Neural cell (in vitro differentiated cells): ENCODE measurements around the gene PNPLA6. TPM values are rescaled to one million over a fixed set of nuclear protein-coding genes. Genes with fewer than 3 reads are reported as not detected.

ENCODE experiments used
- H2AFZ ChIP-seq: fragments of 200-600, 300-800 bp; sonication (generic), shearing (Covaris generic); 2 replicates; pipeline ENCODE4 v1.6.0; 2014; ENCODE audit warnings: low read depth, mild to moderate bottlenecking, antibody characterized with exemption, low read length, moderate library complexity
- H3F3A ChIP-seq: fragments of 200-600 bp; shearing (Covaris generic); 2 replicates; pipeline ENCODE4 v1.6.1; 2016; ENCODE audit warnings: mild to moderate bottlenecking, moderate library complexity, mixed read lengths, antibody characterized with exemption, low read length; ENCODE audit not compliant: insufficient read depth, poor library complexity, severe bottlenecking
- H3K27ac ChIP-seq: fragments of 200-600, 300-800 bp; sonication (generic), shearing (Covaris generic); 2 replicates; pipeline ENCODE4 v1.5.1; 2014; ENCODE audit warnings: mild to moderate bottlenecking, low read length, moderate library complexity
- H3K27me3 ChIP-seq: fragments of 300-800, 200-600 bp; sonication (generic), shearing (Covaris generic); 2 replicates; pipeline ENCODE4 v1.6.0; 2014; ENCODE audit warnings: mild to moderate bottlenecking, low read depth, low read length, moderate library complexity; ENCODE audit not compliant: insufficient read depth
- H3K36me3 ChIP-seq: fragments of 300-800, 200-600 bp; sonication (generic), shearing (Covaris generic); 2 replicates; pipeline ENCODE4 v1.5.1; 2014; ENCODE audit warnings: mild to moderate bottlenecking, antibody characterized with exemption, low read length, moderate library complexity; ENCODE audit not compliant: insufficient read depth
- H3K4me2 ChIP-seq: fragments of 300-800, 200-600 bp; sonication (generic), shearing (Covaris generic); 2 replicates; pipeline ENCODE4 v1.6.0; 2014; ENCODE audit warnings: mild to moderate bottlenecking, low read length
- H3K4me3 ChIP-seq: fragments of 300-800, 200-600 bp; sonication (generic), shearing (Covaris generic); 2 replicates; pipeline ENCODE4 v1.5.1; 2014; ENCODE audit warnings: mild to moderate bottlenecking, low read length, moderate library complexity
- H3K79me2 ChIP-seq: fragments of 200-600 bp; shearing (Covaris generic); replicated peaks from 2 replicates; pipeline ENCODE4 v1.6.0; 2014; ENCODE audit warnings: mild to moderate bottlenecking, low read length, moderate library complexity; ENCODE audit not compliant: insufficient read depth
- H3K9ac ChIP-seq: fragments of 300-800, 200-600 bp; sonication (generic), shearing (Covaris generic); 2 replicates; pipeline ENCODE4 v1.6.1; 2016; ENCODE audit warnings: mild to moderate bottlenecking, low read length, mixed read lengths
- H3K9me2 ChIP-seq: fragments of 200-600 bp; shearing (Covaris generic); 2 replicates; pipeline ENCODE4 v1.6.1; 2016; ENCODE audit warnings: mild to moderate bottlenecking, low read length, mixed read lengths; ENCODE audit not compliant: insufficient read depth
- H3K9me3 ChIP-seq: fragments of 200-600, 300-800 bp; sonication (generic), shearing (Covaris generic); 2 replicates; pipeline ENCODE4 v1.6.1; 2016; ENCODE audit warnings: mild to moderate bottlenecking, mixed run types, low read length, moderate library complexity, mixed read lengths
- H4K20me1 ChIP-seq: fragments of 200-600 bp; shearing (Covaris generic); 2 replicates; pipeline ENCODE4 v1.6.1; 2016; ENCODE audit warnings: mild to moderate bottlenecking, mixed run types; ENCODE audit not compliant: insufficient read depth
- EP300 ChIP-seq: fragments of 450-650 bp; conservative IDR thresholded peaks from 2 replicates; pipeline ENCODE4 v1.6.1; 2014; ENCODE audit warnings: antibody characterized with exemption, mild to moderate bottlenecking, moderate library complexity; ENCODE audit not compliant: poor library complexity, severe bottlenecking
- EZH2 ChIP-seq: fragments of 200-600, 300-800 bp; shearing (Covaris generic), sonication (generic); IDR thresholded peaks from 2 replicates; pipeline ENCODE4 v1.6.1; 2014; ENCODE audit warnings: antibody characterized with exemption, low read length, borderline replicate concordance, mild to moderate bottlenecking; ENCODE audit not compliant: insufficient read depth, poor library complexity, severe bottlenecking
- MXI1 ChIP-seq: fragments of 450-650 bp; conservative IDR thresholded peaks from 2 replicates; pipeline ENCODE4 v1.6.1; 2014; ENCODE audit warnings: antibody characterized with exemption, mild to moderate bottlenecking; ENCODE audit not compliant: poor library complexity, severe bottlenecking
- POLR2AphosphoS5 ChIP-seq: IDR thresholded peaks from 2 replicates; pipeline ENCODE4 v1.6.1; 2012
- RAD21 ChIP-seq: fragments of 450-650 bp; conservative IDR thresholded peaks from 2 replicates; pipeline ENCODE4 v1.6.1; 2014; ENCODE audit warnings: antibody characterized with exemption, mild to moderate bottlenecking, moderate library complexity
- SMC3 ChIP-seq: fragments of 450-650 bp; conservative IDR thresholded peaks from 2 replicates; pipeline ENCODE4 v1.6.1; 2014; ENCODE audit warnings: antibody characterized with exemption, mild to moderate bottlenecking, moderate library complexity; ENCODE audit not compliant: poor library complexity
- TAF1 ChIP-seq: IDR thresholded peaks from 2 replicates; pipeline ENCODE4 v1.6.1; 2012; ENCODE audit warnings: low read depth
- polyA plus RNA-seq: library from polyadenylated mRNA; depleted of rRNA; stranded (reverse); fragments of >200 nt; gene quantifications from 2 replicates; pipeline ENCODE4 v1.2.3, GENCODE V29; 2014
- TF ChIP-seq, protein P1 (sequence below): fragments of 450-650 bp; IDR thresholded peaks from 2 replicates; pipeline ENCODE4 v1.5.1; 2014; ENCODE audit warnings: antibody characterized with exemption, mild to moderate bottlenecking, moderate library complexity; ENCODE audit not compliant: poor library complexity, severe bottlenecking
- TF ChIP-seq, protein P2 (sequence below): IDR thresholded peaks from 2 replicates; pipeline ENCODE4 v1.6.1; 2012; ENCODE audit warnings: borderline replicate concordance

Gene PNPLA6
- polyA plus RNA-seq, 1 donor from 2014 or later = 10.8 TPM

DNA sequence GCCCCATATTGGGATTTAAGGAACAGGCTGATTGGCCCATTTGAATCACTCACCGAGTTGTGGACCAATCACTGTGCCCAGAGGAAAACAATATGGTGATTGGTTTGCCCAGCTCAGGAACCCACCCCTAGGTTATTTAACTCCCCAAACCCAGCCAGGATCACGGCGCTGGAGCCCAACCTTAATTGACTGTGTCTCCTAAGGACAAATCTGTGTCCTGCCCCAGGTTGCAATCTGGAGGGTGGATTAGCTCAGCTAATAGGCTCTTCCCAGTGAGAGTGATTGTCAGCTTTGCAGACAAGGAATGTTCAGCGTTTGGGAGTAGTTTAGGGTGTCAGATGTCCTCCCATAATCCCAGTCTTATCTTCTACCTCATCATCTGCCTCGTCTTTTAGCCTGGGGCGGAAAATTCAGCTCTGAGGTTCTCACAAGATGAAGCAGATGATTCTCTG is 23.1 kb upstream of the PNPLA6 start:
- Histone ChIP-seq H3F3A (no peaks in the 10 kb centered on the region), H3K4me2 (no peak overlapping the region), H3K27me3 (no peaks in the 10 kb centered on the region), H3K9me2 (no peaks in the 10 kb centered on the region), H3K79me2 (peaks cover 19% of the 10 kb centered on the region), H3K36me3 (no peaks in the 10 kb centered on the region), H4K20me1 (no peaks in the 10 kb centered on the region), H3K27ac (no peak overlapping the region), H3K9me3 (no peaks in the 10 kb centered on the region), H2AFZ (no peak overlapping the region), H3K4me3 (no peak overlapping the region), H3K9ac (no peak overlapping the region)
- TF ChIP-seq EZH2 (no peak), SMC3 (no peak), RAD21 (no peak), MXI1 (no peak), TAF1 (no peak), EP300 (no peak), POLR2AphosphoS5 (no peak)
- TF ChIP-seq, protein P1, sequence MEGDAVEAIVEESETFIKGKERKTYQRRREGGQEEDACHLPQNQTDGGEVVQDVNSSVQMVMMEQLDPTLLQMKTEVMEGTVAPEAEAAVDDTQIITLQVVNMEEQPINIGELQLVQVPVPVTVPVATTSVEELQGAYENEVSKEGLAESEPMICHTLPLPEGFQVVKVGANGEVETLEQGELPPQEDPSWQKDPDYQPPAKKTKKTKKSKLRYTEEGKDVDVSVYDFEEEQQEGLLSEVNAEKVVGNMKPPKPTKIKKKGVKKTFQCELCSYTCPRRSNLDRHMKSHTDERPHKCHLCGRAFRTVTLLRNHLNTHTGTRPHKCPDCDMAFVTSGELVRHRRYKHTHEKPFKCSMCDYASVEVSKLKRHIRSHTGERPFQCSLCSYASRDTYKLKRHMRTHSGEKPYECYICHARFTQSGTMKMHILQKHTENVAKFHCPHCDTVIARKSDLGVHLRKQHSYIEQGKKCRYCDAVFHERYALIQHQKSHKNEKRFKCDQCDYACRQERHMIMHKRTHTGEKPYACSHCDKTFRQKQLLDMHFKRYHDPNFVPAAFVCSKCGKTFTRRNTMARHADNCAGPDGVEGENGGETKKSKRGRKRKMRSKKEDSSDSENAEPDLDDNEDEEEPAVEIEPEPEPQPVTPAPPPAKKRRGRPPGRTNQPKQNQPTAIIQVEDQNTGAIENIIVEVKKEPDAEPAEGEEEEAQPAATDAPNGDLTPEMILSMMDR = no peak
- TF ChIP-seq, protein P2, sequence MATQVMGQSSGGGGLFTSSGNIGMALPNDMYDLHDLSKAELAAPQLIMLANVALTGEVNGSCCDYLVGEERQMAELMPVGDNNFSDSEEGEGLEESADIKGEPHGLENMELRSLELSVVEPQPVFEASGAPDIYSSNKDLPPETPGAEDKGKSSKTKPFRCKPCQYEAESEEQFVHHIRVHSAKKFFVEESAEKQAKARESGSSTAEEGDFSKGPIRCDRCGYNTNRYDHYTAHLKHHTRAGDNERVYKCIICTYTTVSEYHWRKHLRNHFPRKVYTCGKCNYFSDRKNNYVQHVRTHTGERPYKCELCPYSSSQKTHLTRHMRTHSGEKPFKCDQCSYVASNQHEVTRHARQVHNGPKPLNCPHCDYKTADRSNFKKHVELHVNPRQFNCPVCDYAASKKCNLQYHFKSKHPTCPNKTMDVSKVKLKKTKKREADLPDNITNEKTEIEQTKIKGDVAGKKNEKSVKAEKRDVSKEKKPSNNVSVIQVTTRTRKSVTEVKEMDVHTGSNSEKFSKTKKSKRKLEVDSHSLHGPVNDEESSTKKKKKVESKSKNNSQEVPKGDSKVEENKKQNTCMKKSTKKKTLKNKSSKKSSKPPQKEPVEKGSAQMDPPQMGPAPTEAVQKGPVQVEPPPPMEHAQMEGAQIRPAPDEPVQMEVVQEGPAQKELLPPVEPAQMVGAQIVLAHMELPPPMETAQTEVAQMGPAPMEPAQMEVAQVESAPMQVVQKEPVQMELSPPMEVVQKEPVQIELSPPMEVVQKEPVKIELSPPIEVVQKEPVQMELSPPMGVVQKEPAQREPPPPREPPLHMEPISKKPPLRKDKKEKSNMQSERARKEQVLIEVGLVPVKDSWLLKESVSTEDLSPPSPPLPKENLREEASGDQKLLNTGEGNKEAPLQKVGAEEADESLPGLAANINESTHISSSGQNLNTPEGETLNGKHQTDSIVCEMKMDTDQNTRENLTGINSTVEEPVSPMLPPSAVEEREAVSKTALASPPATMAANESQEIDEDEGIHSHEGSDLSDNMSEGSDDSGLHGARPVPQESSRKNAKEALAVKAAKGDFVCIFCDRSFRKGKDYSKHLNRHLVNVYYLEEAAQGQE = no peak

DNA sequence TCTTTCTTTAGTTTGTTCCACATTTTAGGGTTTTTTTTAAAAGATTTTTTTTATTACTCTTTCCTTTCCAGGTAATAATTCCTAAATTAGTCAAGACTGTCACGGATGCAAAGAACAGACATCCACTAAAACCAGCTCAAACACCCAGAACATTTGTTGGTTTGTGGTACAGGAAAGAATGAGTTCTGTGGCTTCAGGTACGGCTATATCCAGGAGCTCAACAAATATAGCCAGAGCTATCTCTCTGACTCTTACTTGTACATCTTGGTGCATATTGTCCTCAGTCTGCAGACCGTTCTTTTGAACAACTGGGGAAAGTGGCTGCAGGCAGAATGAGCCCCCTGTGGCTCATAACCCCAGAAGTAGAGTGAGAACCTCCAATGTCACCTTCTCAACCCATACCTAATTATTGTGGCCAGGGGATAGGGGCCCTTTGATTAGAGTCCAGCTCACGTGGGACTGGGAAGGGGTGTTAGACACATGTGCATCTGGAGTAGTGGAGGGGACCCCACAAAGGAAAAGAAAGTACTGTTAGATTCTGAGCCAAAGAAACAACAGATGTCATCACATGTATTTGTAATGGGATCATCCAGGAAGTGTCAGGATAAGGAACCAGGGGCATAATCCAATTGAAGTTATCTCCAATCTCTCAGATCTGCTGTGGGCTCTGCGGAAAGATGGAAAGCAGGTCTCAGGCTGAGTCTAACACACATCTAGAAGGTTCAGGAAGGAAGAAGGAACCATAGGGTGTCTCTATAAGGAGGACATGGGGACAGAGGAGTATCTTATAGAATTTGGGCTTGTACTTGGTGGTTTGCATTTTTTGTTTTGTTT is 21.5 kb upstream of the PNPLA6 start:
- TF ChIP-seq TAF1 (no peak), POLR2AphosphoS5 (no peak), MXI1 (no peak), EZH2 (no peak), RAD21 (no peak), SMC3 (no peak), EP300 (no peak)
- TF ChIP-seq, protein P2 = no peak
- TF ChIP-seq, protein P1 = no peak
- H3K4me3 ChIP-seq = no peak overlapping the region
- H3K27ac ChIP-seq = no peak overlapping the region
- H3K9ac ChIP-seq = no peak overlapping the region
- no peaks in the 10 kb centered on the region for H3K9me2 ChIP-seq
- no peaks in the 10 kb centered on the region for H3K27me3 ChIP-seq
- no peak overlapping the region for H3K4me2 ChIP-seq
- peaks cover 22% of the 10 kb centered on the region for H3K79me2 ChIP-seq
- H3F3A ChIP-seq = no peaks in the 10 kb centered on the region
- no peaks in the 10 kb centered on the region for H3K36me3 ChIP-seq
- no peaks in the 10 kb centered on the region for H4K20me1 ChIP-seq
- no peaks in the 10 kb centered on the region for H3K9me3 ChIP-seq
- no peak overlapping the region for H2AFZ ChIP-seq
